ENCODE measurements around the gene PPP1R10. TPM values are rescaled to one million over a fixed set of nuclear protein-coding genes. Genes with fewer than 3 reads are reported as not detected.

The PPP1R10 gene
- total and polyA plus RNA-seq, 2 of the 13 experiments (the other 11 are each of a cell fraction or from before 2014, with no cell fraction given): 26.3 to 38.4 TPM

DNA sequence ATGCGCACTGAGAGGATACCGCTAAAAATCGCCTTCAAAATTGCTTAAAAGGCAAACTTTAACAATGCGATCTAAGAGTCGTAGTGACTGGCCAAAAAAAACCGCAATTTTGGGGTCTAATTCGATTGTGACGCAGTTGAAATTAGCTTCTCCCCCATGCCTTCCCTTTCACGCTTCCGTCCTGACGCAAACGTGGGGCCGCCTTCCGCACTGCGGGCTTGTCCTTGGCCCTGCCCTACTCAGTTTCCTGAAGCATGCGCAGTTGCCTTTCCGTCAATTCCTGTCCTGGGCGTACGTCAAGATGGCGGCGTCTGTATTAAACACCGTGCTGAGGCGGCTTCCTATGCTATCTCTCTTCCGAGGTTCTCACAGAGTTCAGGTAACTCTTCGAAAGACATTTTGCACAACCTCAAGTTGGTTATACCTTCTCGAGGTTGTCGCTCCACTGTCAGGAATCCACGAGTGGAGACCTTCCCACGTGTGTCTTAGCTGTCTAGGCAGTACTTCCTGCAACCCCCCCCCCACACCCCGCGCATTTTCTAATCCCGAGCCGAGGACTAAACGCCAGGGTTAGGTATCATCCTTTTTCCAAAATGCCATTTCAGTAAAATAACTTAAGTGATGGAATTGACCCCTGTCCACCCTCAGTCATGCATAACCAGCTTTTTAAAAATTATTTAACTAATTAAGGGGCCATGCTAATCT is 674 bp upstream of the PPP1R10 start, which contains the start of gene MRPS18B (continued):
- TF ChIP-seq, protein P1, sequence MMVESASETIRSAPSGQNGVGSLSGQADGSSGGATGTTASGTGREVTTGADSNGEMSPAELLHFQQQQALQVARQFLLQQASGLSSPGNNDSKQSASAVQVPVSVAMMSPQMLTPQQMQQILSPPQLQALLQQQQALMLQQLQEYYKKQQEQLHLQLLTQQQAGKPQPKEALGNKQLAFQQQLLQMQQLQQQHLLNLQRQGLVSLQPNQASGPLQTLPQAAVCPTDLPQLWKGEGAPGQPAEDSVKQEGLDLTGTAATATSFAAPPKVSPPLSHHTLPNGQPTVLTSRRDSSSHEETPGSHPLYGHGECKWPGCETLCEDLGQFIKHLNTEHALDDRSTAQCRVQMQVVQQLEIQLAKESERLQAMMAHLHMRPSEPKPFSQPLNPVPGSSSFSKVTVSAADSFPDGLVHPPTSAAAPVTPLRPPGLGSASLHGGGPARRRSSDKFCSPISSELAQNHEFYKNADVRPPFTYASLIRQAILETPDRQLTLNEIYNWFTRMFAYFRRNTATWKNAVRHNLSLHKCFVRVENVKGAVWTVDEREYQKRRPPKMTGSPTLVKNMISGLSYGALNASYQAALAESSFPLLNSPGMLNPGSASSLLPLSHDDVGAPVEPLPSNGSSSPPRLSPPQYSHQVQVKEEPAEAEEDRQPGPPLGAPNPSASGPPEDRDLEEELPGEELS (CRISPR knock-in tag; IDR thresholded peaks at IDR 0.05): no peak
- TF ChIP-seq, protein P2, sequence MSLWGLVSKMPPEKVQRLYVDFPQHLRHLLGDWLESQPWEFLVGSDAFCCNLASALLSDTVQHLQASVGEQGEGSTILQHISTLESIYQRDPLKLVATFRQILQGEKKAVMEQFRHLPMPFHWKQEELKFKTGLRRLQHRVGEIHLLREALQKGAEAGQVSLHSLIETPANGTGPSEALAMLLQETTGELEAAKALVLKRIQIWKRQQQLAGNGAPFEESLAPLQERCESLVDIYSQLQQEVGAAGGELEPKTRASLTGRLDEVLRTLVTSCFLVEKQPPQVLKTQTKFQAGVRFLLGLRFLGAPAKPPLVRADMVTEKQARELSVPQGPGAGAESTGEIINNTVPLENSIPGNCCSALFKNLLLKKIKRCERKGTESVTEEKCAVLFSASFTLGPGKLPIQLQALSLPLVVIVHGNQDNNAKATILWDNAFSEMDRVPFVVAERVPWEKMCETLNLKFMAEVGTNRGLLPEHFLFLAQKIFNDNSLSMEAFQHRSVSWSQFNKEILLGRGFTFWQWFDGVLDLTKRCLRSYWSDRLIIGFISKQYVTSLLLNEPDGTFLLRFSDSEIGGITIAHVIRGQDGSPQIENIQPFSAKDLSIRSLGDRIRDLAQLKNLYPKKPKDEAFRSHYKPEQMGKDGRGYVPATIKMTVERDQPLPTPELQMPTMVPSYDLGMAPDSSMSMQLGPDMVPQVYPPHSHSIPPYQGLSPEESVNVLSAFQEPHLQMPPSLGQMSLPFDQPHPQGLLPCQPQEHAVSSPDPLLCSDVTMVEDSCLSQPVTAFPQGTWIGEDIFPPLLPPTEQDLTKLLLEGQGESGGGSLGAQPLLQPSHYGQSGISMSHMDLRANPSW (CRISPR knock-in tag; IDR thresholded peaks at IDR 0.05; ENCODE audit: borderline replicate concordance): peak; percentile 20; the same call in 1 of the 2 replicates
- no peak; the same call in 1 of the 2 replicates for TF ChIP-seq SP140L (CRISPR knock-in tag; IDR thresholded peaks at IDR 0.05; ENCODE audit: borderline replicate concordance)
- TF ChIP-seq, protein P3, sequence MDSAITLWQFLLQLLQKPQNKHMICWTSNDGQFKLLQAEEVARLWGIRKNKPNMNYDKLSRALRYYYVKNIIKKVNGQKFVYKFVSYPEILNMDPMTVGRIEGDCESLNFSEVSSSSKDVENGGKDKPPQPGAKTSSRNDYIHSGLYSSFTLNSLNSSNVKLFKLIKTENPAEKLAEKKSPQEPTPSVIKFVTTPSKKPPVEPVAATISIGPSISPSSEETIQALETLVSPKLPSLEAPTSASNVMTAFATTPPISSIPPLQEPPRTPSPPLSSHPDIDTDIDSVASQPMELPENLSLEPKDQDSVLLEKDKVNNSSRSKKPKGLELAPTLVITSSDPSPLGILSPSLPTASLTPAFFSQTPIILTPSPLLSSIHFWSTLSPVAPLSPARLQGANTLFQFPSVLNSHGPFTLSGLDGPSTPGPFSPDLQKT (CRISPR knock-in tag; IDR thresholded peaks at IDR 0.05; ENCODE audit: borderline replicate concordance): no peak; the same call in 1 of the 2 replicates
- no peak for TF ChIP-seq ZNF17 (CRISPR knock-in tag; IDR thresholded peaks at IDR 0.05)
- peak; percentile 74 for TF ChIP-seq POLR2G (IDR thresholded peaks at IDR 0.05; ENCODE audit: low read depth, low read length)
- TF ChIP-seq, protein P4, sequence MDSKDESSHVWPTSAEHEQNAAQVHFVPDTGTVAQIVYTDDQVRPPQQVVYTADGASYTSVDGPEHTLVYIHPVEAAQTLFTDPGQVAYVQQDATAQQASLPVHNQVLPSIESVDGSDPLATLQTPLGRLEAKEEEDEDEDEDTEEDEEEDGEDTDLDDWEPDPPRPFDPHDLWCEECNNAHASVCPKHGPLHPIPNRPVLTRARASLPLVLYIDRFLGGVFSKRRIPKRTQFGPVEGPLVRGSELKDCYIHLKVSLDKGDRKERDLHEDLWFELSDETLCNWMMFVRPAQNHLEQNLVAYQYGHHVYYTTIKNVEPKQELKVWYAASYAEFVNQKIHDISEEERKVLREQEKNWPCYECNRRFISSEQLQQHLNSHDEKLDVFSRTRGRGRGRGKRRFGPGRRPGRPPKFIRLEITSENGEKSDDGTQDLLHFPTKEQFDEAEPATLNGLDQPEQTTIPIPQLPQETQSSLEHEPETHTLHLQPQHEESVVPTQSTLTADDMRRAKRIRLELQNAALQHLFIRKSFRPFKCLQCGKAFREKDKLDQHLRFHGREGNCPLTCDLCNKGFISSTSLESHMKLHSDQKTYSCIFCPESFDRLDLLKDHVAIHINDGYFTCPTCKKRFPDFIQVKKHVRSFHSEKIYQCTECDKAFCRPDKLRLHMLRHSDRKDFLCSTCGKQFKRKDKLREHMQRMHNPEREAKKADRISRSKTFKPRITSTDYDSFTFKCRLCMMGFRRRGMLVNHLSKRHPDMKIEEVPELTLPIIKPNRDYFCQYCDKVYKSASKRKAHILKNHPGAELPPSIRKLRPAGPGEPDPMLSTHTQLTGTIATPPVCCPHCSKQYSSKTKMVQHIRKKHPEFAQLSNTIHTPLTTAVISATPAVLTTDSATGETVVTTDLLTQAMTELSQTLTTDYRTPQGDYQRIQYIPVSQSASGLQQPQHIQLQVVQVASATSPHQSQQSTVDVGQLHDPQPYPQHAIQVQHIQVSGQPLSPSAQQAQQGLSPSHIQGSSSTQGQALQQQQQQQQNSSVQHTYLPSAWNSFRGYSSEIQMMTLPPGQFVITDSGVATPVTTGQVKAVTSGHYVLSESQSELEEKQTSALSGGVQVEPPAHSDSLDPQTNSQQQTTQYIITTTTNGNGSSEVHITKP (CRISPR knock-in tag; IDR thresholded peaks at IDR 0.05; ENCODE audit: low read depth): no peak; the same call in 1 of the 2 replicates
- no peak for TF ChIP-seq ZNF451 (CRISPR knock-in tag; IDR thresholded peaks at IDR 0.05)
- TF ChIP-seq ZSCAN21 (CRISPR knock-in tag; IDR thresholded peaks at IDR 0.05; ENCODE audit: borderline replicate concordance): no peak
- TF ChIP-seq, protein P5, sequence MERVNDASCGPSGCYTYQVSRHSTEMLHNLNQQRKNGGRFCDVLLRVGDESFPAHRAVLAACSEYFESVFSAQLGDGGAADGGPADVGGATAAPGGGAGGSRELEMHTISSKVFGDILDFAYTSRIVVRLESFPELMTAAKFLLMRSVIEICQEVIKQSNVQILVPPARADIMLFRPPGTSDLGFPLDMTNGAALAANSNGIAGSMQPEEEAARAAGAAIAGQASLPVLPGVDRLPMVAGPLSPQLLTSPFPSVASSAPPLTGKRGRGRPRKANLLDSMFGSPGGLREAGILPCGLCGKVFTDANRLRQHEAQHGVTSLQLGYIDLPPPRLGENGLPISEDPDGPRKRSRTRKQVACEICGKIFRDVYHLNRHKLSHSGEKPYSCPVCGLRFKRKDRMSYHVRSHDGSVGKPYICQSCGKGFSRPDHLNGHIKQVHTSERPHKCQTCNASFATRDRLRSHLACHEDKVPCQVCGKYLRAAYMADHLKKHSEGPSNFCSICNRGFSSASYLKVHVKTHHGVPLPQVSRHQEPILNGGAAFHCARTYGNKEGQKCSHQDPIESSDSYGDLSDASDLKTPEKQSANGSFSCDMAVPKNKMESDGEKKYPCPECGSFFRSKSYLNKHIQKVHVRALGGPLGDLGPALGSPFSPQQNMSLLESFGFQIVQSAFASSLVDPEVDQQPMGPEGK (CRISPR knock-in tag; IDR thresholded peaks at IDR 0.05): no peak
- no peak for TF ChIP-seq HHEX (CRISPR knock-in tag; IDR thresholded peaks at IDR 0.05)
- TF ChIP-seq CCDC6 (CRISPR knock-in tag; IDR thresholded peaks at IDR 0.05): peak; percentile 40; the same call in 1 of the 2 replicates
- TF ChIP-seq ZNF564 (CRISPR knock-in tag; IDR thresholded peaks at IDR 0.05): no peak
- TF ChIP-seq SMAD9 (CRISPR knock-in tag; IDR thresholded peaks at IDR 0.05): no peak
- TF ChIP-seq SNAI1 (CRISPR knock-in tag; IDR thresholded peaks at IDR 0.05; ENCODE audit: borderline replicate concordance): no peak
- no peak for TF ChIP-seq KAT7 (CRISPR knock-in tag; IDR thresholded peaks at IDR 0.05; ENCODE audit: borderline replicate concordance)
- 0 out of 2 replicates have a peak, but pooled peaks have one; percentile 9 for TF ChIP-seq ZNF343 (CRISPR knock-in tag; IDR thresholded peaks at IDR 0.05)
